ENCODE measurements around the gene ZNF398. TPM values are rescaled to one million over a fixed set of nuclear protein-coding genes. Genes with fewer than 3 reads are reported as not detected.
A peak's percentile ranks its signal among the peaks of the same experiment; 100 is the strongest.
"Not testable (repeated sequence)": the region's sequence is repeated elsewhere in the genome, so short reads cannot be mapped to it uniquely, and the experiment has no call there.

Gene ZNF398
- total RNA-seq, 2 donors from 2014 or later, result 8.2 to 16.2 TPM

DNA sequence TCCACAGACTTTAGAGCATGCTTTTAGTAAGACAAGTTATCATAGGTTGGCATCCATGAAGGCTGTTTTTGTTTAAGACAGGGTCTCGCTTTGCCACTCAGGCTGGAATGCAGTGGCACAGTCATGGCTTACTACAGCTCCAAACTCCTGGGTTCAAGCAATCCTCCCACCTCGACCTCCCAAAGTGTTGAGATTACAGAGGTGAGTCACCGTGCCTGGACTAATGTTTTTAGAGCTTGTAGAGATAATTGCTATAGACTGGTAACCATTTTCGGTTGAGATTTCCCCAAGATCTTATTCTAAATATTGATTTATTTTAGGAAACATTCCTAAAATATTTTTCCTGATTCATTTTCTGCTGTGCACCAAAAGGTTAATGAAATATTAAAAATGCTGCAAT is 5.4 kb upstream of the ZNF398 start:
- Histone ChIP-seq H3K27ac (no peak overlapping the region), H3K9me3 (no peaks in the 10 kb centered on the region), H3K36me3 (no peaks in the 10 kb centered on the region), H3K27me3 (no peaks in the 10 kb centered on the region), H3K4me1 (no peaks in the 10 kb centered on the region), H3K4me3 (no peak overlapping the region)
- TF ChIP-seq, protein P1, sequence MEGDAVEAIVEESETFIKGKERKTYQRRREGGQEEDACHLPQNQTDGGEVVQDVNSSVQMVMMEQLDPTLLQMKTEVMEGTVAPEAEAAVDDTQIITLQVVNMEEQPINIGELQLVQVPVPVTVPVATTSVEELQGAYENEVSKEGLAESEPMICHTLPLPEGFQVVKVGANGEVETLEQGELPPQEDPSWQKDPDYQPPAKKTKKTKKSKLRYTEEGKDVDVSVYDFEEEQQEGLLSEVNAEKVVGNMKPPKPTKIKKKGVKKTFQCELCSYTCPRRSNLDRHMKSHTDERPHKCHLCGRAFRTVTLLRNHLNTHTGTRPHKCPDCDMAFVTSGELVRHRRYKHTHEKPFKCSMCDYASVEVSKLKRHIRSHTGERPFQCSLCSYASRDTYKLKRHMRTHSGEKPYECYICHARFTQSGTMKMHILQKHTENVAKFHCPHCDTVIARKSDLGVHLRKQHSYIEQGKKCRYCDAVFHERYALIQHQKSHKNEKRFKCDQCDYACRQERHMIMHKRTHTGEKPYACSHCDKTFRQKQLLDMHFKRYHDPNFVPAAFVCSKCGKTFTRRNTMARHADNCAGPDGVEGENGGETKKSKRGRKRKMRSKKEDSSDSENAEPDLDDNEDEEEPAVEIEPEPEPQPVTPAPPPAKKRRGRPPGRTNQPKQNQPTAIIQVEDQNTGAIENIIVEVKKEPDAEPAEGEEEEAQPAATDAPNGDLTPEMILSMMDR (IDR thresholded peaks at IDR 0.05), result no peak
- no peak for DNase-seq (ENCODE audit: low spot score)

DNA sequence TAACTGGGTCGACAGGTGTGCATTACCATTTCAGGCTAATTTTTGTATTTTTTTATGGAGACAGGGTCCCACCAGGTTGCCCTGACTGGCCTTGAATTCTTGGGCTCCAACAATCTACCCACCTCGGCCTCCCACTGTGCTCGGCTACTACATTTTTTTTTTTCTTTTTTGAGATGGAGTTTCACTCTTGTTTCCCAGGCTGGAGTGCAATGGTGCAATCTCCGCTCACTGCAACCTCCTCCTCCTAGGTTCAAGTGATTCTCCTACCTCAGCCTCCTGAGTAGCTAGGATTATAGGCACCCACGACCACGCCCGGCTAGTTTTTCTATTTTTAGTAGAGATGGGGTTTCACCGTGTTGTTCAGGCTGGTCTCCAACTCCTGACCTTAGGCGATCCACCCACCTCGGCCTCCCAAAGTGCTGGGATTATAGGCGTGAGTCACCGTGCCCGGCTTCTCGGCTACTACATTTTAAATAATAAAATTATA is 2.8 kb upstream of the ZNF398 start:
- not testable (repeated sequence) for H3K9me3 ChIP-seq; H3K4me3 ChIP-seq; H3K27me3 ChIP-seq; H3K36me3 ChIP-seq; DNase-seq (ENCODE audit: low spot score); H3K27ac ChIP-seq
- H3K4me1 ChIP-seq, result peaks cover 0 to 14% of the 10 kb centered on the region in 2 donors

DNA sequence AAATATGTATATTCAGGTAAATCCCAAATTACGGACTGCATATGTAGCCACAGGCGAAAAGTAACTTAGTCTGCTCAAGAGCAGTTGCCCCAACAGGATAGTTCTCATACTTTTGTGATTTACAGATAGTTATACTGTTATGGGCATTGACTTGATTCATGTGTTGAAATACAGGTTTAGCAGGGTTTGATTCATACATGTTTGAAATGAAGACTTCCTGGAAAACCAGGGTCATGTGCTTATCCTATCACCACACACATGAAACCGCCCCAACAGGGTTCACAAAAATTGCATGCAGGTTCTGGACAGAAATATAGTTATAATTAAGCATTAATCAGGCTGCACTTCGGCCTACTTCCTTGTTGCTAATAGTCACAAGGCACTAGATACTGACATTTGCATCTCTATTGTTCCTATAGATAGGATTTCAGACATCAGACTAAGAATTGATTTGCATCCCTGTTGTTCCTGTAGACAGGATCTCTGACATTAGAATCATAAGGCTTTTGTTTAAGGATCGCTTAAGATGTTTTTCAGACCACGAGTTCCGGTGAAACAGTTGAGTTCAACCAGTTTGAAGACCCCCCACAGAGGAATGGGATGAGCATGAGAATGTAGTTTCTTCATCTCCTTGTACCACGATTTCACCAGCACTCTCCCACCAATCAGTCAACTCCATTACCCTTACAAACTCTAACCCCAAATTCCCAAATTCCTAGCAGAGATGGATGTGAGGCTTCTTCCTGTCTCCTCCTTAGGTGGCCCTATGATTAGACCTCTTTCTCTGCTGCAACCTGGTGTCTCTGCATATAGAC is 2.0 kb upstream of the ZNF398 start:
- Histone ChIP-seq H3K4me1 (peaks cover 0 to 14% of the 10 kb centered on the region in 2 donors), H3K36me3 (no peaks in the 10 kb centered on the region), H3K9me3 (no peaks in the 10 kb centered on the region), H3K27ac (no peak overlapping the region), H3K27me3 (no peaks in the 10 kb centered on the region), H3K4me3 (no peak overlapping the region)
- TF ChIP-seq, protein P1 (IDR thresholded peaks at IDR 0.05), result no peak
- DNase-seq (ENCODE audit: low spot score), result no peak

DNA sequence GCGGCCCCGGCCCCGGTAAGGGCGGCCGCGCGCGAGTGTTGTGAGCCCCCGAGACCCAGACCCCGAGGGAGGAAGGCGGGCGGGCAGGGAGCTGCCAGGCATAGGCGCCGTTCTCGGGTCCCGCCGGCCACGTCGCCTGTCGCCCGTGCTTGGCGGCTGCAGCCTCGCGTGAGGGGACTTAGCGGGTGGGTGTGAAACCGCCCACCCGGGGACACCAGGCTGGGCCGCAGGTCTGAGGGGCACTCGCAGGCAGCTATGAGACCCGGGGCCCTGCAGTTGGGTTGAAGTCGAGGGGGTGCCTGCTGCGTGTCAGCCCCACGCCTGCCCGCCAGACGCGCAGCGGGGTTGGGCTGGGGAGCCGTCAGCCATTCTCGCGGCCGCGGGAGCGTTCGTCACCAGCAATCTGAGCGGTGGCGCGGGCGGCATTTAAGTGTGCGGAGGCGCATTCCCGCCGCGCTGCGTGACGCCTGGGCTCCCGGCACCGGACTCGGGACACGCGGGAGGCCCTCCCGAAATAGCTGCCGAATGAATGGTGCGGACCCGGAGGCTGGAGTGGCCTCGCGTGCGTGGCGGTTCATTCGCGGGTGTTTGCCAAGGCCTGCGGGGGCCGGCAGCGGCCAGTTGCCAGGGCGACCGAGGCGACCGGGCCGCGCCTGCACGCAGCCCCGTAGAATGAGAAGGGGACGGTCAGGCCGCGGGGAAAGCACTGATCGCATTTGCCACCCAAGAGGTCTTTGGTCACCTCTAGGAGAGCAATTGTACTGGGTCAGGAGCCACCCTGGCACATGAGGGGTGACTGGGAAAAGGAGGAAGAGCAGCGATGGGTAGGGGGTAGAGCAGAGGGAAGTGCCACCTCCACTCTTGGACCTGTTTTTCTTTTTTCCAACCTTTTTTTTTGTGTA is 750 bp downstream of the ZNF398 start:
- TF ChIP-seq, protein P1 (IDR thresholded peaks at IDR 0.05), result peak in 1 of 2 donors; percentile 7
- no peaks in the 10 kb centered on the region for H3K27me3 ChIP-seq
- H3K36me3 ChIP-seq, result no peaks in the 10 kb centered on the region
- no peaks in the 10 kb centered on the region for H3K9me3 ChIP-seq
- peak overlapping the region; percentile 81 to 89 for H3K27ac ChIP-seq
- peaks cover 0 to 14% of the 10 kb centered on the region in 2 donors for H3K4me1 ChIP-seq
- no peak for DNase-seq (ENCODE audit: low spot score)
- peak overlapping the region; percentile 72 to 85 for H3K4me3 ChIP-seq

DNA sequence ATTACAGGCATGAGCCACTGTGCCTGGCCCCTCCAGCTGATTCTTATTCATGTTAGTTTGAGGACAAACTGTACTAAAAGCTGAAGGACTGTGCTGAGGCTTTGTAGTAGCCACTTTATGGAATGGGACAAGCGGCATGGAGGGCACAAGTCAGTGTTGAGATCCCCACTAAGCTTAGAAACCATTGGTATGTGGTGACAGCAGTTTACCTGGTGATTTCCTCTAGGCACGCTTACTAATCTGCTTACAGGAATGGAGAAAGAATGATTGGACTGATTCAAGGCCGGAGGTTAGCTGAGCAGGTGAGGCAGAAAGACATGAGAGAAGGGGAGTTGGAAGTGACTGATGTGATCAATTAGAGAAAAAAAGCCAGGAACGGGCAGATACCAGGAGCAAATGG is 3.7 kb downstream of the ZNF398 start:
- no peaks in the 10 kb centered on the region for H3K27me3 ChIP-seq
- no peak overlapping the region for H3K27ac ChIP-seq
- no peak for DNase-seq (ENCODE audit: low spot score)
- H3K4me1 ChIP-seq, result peaks cover 0 to 14% of the 10 kb centered on the region in 2 donors
- peaks cover 15% of the 10 kb centered on the region for H3K36me3 ChIP-seq
- TF ChIP-seq, protein P1 (IDR thresholded peaks at IDR 0.05), result no peak
- no peak overlapping the region for H3K4me3 ChIP-seq
- no peaks in the 10 kb centered on the region for H3K9me3 ChIP-seq

DNA sequence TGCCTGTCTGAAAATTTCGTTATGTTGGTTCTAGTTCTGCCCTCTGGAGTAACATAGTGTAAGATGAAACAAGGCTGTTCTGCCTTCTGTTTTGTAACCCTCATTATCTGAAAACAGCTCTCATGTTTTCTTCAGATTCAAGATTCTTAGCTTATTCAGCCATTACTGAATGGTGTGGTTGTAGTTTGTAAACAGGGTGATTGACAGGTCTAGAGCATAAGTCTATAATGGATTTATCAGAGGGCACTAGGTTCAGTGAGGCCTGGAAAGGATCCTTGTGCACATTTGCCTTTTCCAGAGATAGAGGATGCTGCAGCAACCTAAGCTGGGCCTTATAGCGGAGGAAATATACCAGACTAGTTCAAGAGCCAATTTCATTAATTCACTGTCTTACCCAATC is 6.1 kb downstream of the ZNF398 start:
- Histone ChIP-seq H3K9me3 (no peaks in the 10 kb centered on the region), H3K27me3 (no peaks in the 10 kb centered on the region), H3K36me3 (peaks cover 15% of the 10 kb centered on the region), H3K27ac (no peak overlapping the region), H3K4me1 (peaks cover 0 to 12% of the 10 kb centered on the region in 2 donors), H3K4me3 (no peak overlapping the region)
- DNase-seq (ENCODE audit: low spot score), result no peak
- TF ChIP-seq, protein P1 (IDR thresholded peaks at IDR 0.05), result no peak

All from right atrium auricular region (tissue), 2 donors.